VCaP (cell line): ENCODE measurements around the gene ANOS1.

Source experiments
- H3K27ac ChIP-seq: fragments of 450-650 bp; 2 replicates; pipeline ENCODE4 v1.5.1; 2017
- CTCF ChIP-seq: fragments of 450-650 bp; conservative IDR thresholded peaks from 2 replicates; pipeline ENCODE4 v1.5.1; 2017; ENCODE audit warnings: mild to moderate bottlenecking, moderate library complexity

The ANOS1 gene

GRCh38 chrX:8629871-8630270, 102.1 kb downstream of the ANOS1 start:
- H3K27ac ChIP-seq = no peak overlapping the region
- no peak for TF ChIP-seq CTCF

- no peak overlapping the region for H3K27ac ChIP-seq
- TF ChIP-seq CTCF = no peak
Observed at GRCh38 chrX:8627796-8628195, 104.1 kb downstream of the ANOS1 start.

GRCh38 chrX:8607326-8607725, 124.6 kb downstream of the ANOS1 start:
- no peak overlapping the region for H3K27ac ChIP-seq
- no peak for TF ChIP-seq CTCF

GRCh38 chrX:8604131-8604530, 127.8 kb downstream of the ANOS1 start:
- no peak overlapping the region for H3K27ac ChIP-seq
- TF ChIP-seq CTCF = no peak

GRCh38 chrX:8591501-8591900, 140.4 kb downstream of the ANOS1 start:
- no peak overlapping the region for H3K27ac ChIP-seq
- TF ChIP-seq CTCF = no peak

GRCh38 chrX:8586953-8587352, 145.0 kb downstream of the ANOS1 start:
- no peak for TF ChIP-seq CTCF
- H3K27ac ChIP-seq = no peak overlapping the region

- no peak for TF ChIP-seq CTCF
- H3K27ac ChIP-seq = no peak overlapping the region
Observed at GRCh38 chrX:8579602-8580001, 152.3 kb downstream of the ANOS1 start.

- no peak for TF ChIP-seq CTCF
- no peak overlapping the region for H3K27ac ChIP-seq
Observed at GRCh38 chrX:8576821-8577220, 155.1 kb downstream of the ANOS1 start.
